GM12801 (cell line): Measurements from ENCODE around the gene TMEM254.

Experiments used
- CTCF ChIP-seq: IDR thresholded peaks from one replicate; pipeline ENCODE4 v1.5.1; 2011; ENCODE audit warnings: control low read depth; ENCODE audit not compliant: insufficient read length; ENCODE audit errors: extremely low read depth

Gene TMEM254

GRCh38 chr10:80122746-80123145, 44.3 kb downstream of the TMEM254 start:
- no peak for TF ChIP-seq CTCF

DNA sequence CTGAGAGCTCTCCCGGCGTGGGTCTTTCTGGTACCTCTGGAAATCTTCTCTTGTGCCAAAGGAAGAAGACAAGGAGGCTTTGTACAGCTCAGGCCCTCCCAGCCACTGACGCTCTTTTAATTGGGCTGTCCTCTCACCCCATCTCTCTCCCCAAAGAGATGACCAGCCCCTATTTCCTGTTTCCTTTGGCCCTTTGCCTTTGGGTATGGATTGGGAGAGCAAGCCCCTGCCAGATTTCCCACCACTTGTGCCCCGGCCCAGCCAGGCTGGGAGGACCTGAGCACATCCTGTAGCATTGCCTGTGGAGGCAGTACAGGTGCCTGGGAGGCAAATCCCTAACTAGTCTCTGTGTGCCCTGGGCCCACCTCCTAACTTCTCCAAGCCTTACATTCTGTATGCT, 48.4 kb downstream of the TMEM254 start:
- TF ChIP-seq CTCF: no peak

DNA sequence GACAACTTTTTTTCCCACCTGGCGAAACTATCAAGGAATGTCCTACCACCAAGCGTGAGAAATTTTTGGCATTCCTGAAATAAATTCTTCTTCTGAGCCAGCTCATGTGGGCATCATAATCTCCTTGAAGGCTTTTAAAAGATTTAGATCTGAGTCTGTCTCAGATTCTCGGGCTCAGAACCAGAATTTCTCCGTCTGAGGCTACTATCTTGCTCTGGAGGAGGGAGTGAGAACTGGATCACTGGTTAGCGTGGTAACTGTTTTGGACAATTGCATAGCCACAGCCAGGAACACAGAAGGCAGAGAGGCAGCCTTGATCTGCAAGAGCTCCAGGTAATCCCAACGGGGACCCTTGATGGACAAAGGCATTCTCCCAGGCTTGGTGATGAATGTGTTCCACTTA, 53.0 kb downstream of the TMEM254 start:
- no peak for TF ChIP-seq CTCF

DNA sequence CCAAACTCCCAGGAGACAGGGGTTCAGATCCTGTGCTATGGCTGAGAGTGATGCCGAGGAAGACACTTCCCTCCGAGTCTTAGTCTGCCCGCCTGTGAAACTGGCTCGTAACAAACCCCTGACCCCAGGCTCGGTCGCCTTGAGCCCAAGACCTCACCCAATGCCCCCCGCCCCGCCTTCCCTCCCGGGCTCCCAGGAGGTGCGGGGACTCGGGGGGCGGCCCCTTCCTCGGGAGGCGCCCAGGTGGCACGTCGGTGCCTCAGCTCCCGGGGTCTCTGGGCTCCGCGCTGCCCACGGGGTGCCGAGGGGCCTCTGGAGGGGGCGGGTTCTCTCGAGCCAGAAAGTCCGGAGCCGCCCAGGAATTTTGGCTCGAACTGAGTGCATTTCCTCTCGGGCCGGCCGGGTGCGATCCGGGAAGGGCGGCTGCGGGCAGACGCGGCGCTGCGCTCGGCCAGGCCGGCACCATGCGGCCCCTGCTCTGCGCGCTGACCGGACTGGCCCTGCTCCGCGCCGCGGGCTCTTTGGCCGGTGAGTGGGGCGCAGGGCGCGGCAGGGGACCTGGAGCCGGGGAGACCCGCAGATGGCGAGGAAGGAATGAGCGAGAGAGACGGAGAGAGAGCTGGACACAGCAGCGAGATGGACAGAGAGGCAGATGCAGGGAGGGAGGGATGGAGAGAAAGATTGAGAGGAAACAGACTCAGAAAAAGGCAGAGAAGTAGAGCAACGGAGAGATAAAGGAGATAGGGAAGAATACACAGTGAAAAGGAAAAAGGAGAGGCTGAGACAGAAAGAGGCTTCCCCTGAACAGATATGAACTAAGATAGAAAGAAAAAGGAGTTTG, 54.1 kb downstream of the TMEM254 start, which contains the start of gene PLAC9:
Gene PLAC9, plus strand, starts transcription at position 432 of the 841 bp plus-strand sequence. Its CDS starts 33 bp downstream, at position 465.
- TF ChIP-seq CTCF: no peak

DNA sequence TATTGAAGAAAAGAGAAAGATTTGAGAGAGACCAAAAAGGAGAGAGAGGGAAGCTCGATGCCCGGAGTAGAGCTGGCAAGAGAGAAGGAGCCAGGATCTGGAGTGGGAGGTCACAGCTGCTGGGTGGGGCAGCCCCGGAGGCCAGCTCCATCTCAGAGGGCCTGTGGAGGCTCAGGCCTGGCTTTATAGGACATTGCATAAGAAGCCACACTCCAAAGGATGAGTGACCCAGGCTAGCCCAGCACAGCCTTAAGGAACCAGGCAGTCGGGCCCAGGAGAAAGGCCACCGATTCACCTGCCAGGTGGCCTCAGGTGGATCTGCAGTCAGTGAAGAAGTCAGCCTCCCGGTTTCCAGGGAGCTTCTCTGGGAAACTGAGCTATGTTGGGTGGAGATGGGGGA, 54.7 kb downstream of the TMEM254 start:
- TF ChIP-seq CTCF: no peak

GRCh38 chr10:80136134-80136571, 57.7 kb downstream of the TMEM254 start:
- TF ChIP-seq CTCF: no peak

GRCh38 chr10:80137031-80137862, 58.8 kb downstream of the TMEM254 start:
- TF ChIP-seq CTCF: no peak
